A549 treated with ZK216348 at 1 μM for 4 hours (cell line): ENCODE results near the gene C10orf95. TPM values are rescaled to one million over a fixed set of nuclear protein-coding genes. Genes with fewer than 3 reads are reported as not detected.

Experiments
- total RNA-seq: library from RNA; stranded (reverse); fragments of 200-300 nt; extraction: Qiagen RNA extraction; gene quantifications from 5 replicates; pipeline ENCODE4 v1.2.3, GENCODE V29; 2022; ENCODE audit warnings: low read depth

The C10orf95 gene, protein sequence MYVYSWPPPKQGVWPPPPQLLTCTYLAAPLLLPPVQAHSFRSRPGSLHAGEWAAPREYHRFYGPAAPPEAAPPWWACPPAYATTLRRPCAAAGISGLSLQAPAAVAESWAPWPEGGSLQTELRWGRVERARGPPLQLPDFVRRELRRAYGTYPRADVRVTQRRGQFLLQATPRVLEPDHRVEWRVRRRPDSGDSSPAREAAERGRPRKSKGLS
- 0.13 to 0.34 TPM (median 0.19 TPM) in 4 of 5 replicates, not detected in the other for total RNA-seq

DNA sequence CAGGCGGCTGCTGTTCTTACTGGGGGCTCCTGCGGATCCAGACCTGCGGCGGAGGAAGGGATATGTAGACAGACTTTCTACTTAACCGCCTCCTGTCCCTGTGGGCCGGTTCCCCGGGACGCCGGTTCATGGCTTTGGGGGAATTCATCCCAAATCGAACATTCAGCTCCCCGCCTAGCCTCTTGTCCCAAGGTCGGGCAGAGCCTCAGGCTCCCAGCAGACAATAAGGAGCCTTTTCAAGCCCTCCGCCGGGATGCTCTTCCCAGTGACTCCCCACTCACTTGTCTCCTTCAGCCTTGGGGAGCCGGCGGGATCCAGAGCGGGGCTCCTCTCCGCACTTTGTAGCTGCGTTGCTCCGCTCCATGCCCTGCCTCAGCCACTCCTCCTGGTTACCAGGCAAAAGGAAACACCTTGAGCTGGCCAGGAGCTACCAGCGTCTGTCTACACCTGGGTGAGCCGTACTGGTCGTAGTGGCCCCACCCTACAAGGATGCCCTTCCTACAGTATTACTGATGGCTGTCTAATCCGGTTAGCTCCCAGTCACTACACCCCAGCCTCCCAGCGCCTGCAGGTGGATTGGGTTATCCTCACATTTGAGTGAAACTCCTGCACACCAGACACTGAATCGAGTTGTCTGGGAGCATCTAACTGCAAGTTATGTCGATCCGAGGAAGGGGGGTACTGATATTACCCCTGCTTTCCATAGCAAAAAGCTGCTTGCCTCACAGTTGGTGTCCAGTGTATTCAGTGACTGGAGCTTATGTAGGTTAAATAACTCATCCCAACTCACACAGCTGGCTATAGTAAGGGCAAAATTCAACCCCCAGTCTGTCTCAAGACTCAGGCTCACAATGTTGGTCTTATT, at the start of gene C10orf95:
C10orf95 (minus strand) TSS at position 439 of the 865 bp plus-strand sequence. CDS start 450 bp downstream, outside the sequence.

DNA sequence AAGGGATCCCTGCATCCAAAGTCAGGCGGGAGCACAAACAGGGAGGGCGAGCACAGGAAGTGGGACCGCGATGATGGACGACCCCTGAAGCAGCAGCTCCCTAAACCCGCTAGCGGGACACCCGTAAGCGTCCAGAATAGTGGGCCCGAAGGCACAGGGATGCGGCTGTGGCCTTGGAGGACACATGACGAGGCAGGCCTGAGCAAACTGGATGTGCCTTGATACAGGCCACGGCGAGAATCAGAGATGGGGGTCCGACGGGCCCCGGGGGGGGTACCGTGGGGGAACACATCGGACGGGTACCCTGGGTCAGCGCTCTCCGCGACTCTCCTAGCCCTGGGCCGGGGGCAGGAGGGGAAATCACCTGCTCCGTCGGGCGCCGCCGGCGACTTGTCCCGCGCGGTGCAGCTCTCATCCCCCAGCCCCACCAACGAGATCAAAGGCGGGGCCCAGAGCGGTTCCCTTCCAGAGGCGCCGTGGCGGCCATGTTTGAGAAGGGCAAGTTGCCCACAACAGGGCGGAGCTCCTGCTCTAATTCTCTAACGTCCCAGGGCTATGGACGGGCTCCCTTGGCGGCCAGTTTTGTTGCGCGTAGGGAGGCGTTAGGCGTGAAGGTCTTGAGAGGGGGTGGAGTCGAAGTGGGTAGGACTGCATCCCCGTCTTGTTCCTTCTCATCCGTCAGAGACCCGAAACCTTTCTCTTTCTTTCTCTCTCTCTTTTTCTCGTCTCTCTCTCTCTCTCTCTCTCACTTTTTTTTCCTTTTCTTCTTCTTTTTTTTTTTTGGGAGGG, 19.0 kb downstream of the C10orf95 start, which contains the start of gene CUEDC2:
CUEDC2 (minus strand) TSS at position 413 of the 789 bp plus-strand sequence. CDS start 7,386 bp downstream, outside the sequence.

DNA sequence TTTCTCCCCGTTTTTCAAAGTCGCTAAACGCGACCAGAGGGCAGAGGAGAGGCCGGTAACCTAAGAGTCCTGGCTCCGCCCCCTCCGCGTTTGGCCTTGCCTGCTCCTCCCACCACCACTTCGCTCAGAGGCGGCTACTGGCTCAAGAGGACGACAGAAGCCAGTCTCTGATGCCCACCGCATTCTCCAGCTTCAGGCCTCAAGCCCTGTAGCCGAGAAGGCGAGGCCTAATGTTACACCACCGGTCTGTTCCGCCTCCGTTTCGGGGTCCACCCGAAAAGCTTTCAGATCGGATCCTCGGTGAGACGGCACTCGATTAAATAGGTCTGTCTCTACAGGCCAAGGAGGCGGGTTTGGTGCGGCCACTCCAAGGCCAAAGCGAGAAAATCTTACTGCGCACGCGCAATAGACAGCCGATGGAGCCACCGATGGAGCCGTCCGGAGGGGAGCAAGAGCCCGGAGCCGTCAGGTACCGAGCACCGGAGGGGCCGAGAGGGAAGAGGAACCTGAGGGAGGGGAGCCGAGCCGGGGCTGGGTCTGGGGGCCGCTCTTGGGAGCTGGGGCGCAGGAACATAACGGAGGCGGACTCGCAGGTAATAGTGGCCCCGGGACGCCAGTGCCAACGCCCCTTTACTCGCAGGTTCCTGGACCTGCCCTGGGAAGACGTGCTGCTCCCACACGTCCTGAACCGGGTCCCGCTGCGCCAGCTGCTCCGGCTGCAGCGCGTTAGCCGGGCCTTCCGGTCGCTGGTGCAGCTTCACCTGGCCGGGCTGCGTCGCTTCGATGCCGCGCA, 30.4 kb downstream of the C10orf95 start, which contains the start of gene FBXL15:
FBXL15 (plus strand) TSS at position 123 of the 793 bp plus-strand sequence; CDS start at position 417, 294 bp downstream.

DNA sequence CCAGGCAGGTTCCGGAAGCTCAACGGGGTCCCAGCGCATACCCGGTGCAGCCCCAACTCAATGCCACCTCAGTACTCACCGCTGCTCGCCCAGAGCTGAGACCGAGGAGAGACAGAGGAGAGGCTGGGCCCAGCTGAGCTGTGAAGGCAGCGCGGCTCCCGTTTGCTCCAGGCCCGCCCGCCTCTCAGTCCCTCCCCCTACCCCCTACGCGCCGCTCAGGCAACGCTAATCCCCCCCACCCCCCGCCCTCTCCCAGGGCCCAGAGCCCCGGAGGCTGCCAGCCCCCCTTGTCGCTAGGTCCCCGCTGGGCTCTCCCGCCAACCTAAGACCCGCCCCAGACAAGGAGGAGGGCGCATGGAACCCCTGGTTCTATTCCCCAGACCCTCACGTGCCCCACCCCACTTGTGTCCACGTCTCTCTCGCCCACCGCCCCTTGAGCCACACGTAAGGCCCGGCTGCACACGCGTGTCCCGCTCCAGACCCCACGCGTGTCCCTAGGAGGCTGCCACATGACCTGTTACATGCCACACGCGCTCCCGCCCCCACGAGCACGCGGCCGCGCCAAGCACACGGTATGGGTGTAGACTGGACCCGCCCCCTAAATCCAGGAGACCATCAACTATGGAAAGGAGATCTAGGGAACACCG, 32.6 kb downstream of the C10orf95 start, which contains the start of gene PSD:
PSD (minus strand) TSS at position 164 of the 647 bp plus-strand sequence. CDS start 1,747 bp downstream, outside the sequence.

Other genes starting within 250 kb of the C10orf95 start
- gene ELOVL3, start 225.2 kb downstream of the C10orf95 start, total RNA-seq, result 0.38 to 0.73 TPM (median 0.62 TPM) in 4 of 5 replicates, not detected in the other
- 0.33 to 0.90 TPM (median 0.55 TPM) in 5 replicates for gene PITX3, start 210.0 kb downstream of the C10orf95 start, total RNA-seq
- 16.8 to 30.0 TPM (median 26.1 TPM) in 5 replicates for gene GBF1, start 206.0 kb downstream of the C10orf95 start, total RNA-seq
- gene NFKB2, start 55.8 kb downstream of the C10orf95 start, total RNA-seq, result 44.9 to 75.7 TPM (median 64.7 TPM) in 5 replicates
- 0.34 to 0.61 TPM (median 0.51 TPM) in 5 replicates for gene PSD, start 32.8 kb downstream of the C10orf95 start, total RNA-seq
- gene FBXL15, start 30.7 kb downstream of the C10orf95 start, total RNA-seq, result 4.9 to 11.4 TPM (median 8.5 TPM) in 5 replicates
- gene CUEDC2, start 19.0 kb downstream of the C10orf95 start, total RNA-seq, result 54.9 to 73.1 TPM (median 62.7 TPM) in 5 replicates
- gene ACTR1A, start 51.2 kb upstream of the C10orf95 start, total RNA-seq, result 83.8 to 98.2 TPM (median 93.1 TPM) in 5 replicates
- 4.9 to 8.2 TPM (median 7.2 TPM) in 5 replicates for gene SUFU, start 52.4 kb upstream of the C10orf95 start, total RNA-seq
- 40.3 to 45.9 TPM (median 44.9 TPM) in 5 replicates for gene TRIM8, start 192.9 kb upstream of the C10orf95 start, total RNA-seq